ENCODE results near the gene MTR.
"Not testable (repeated sequence)": the region's sequence is repeated elsewhere in the genome, so short reads cannot be mapped to it uniquely, and the experiment has no call there.

Gene MTR

DNA sequence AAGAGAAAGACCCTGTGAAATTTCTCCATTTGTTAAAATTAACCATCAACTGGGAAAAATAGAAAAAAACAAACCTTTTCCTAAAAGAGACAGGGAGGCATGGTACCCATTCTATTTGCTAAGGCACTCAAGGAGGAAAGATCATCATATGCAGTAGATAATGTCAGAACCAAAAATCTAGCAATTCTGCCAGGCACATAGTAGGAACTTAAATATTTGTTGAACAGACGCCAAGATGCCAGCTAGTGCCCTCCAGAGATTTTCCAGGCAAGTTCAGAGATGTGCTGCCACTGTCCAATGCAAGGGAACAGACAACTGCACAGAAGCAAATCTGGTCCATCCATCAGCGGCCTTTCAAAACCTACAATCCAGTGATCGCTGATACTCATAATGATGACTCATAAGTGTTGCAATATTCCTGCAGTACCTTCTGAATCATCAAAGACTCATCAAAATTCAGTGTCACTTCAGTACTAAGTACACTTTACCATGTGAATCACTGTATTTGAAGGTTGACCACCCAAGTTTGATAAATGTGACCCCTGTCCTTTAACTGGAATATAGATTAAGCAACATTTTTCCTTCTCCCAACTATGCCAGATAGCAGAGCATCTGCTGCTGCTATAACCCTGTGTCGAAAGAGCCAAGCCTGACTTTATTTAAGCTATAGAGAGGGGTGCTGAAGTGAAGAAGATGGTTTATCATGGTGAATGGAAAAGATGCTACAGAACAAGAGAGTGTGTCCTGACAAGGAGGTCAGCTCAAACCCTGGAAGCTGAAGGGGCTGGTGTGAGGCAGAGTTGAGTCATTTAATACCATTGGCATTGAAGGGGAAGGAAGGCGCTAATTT lies 110.0 kb downstream of the MTR start:
- peak; percentile 82 for DNase-seq (ENCODE audit: low spot score)

GRCh38 chr1:236907205-236907604 lies 112.1 kb downstream of the MTR start:
- no peak for DNase-seq (ENCODE audit: low spot score)

DNA sequence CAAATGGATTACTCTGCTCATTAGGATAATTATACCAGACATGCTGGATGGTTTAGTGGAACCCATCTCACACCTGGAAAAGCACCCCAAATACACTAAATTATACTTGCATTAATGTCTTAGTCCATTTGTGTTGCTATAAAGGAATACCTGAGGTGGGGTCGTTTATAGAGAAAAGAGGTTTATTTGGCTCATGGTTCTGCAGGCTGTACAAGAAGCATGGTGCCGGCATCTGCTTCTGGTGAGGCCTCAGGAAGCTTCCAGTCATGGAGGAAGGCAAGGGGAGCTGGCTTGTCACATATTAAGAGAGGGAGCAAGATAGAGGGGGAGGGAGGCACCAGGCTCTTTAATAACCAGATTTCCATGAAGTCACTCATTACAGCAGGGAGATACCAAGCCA lies 113.6 kb downstream of the MTR start:
- no peak for DNase-seq (ENCODE audit: low spot score)

DNA sequence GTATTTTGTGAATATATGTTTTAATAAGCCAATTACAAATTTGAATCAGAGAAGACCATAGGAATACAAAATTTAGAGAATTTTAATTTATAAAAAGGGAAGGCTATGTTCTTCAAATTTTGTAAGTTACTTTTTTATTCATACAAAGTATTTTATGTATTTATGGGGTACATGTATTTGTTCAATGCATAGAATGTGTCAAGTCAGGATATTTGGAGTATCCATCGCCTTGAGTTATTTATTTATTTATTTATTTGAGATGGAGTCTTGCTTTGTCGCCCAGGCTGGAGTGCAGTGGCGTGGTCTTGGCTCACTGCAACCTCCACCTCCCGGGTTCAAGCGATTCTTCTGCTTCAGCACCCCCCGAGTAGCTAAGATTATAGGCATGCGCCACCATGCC lies 116.0 kb downstream of the MTR start:
- not testable (repeated sequence) for DNase-seq (ENCODE audit: low spot score)

DNA sequence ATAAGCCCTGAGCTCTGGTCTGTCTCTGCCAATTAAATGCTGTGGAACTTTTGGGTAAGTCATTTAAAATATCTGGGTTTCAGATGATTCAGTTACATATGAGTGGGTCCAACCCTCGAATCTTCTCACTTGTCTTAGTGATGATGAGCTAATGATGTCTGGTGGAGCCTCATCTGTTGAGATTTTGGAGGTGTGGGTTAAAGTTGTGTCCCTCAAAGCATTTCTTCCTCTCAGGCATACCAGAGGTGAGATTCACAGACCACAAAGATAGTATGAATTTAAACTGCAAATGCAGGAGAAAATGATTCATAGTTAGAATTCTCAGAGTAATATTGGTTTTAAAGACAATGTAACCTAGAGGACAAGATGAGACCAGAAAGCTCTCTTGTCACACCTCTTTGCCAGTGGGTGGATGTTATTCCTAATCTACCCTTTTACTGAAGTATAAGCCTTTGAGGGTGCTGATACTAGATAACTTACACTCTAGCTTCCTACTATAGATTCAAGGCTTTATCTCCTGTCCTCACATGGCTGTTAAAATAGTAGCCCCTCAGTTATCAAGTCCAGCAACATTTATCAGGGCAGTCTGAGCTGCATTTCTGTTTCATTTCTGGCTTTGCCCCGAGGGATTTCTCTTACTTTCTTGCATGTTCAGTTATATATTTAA lies 118.4 kb downstream of the MTR start:
- peak; percentile 33 for DNase-seq (ENCODE audit: low spot score)

DNA sequence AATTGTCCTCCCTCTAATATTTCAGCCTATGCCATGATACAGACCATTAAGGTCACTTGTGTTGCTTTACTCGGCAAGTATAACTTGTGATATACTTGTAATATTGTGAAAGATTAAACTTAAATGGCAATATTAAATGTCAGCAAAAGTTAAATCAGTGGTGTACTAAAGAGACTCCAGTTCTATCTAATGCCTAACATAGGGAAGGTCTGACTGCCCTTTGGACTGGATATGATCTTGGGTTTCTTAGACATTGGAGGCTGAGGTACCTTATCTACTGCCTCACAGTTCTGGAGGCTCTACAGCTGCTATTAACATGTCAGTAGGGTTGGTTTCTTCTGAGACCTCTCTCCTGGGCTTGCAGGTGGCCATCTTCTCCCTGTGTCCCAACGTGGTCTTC lies 119.3 kb downstream of the MTR start:
- DNase-seq (ENCODE audit: low spot score): no peak

DNA sequence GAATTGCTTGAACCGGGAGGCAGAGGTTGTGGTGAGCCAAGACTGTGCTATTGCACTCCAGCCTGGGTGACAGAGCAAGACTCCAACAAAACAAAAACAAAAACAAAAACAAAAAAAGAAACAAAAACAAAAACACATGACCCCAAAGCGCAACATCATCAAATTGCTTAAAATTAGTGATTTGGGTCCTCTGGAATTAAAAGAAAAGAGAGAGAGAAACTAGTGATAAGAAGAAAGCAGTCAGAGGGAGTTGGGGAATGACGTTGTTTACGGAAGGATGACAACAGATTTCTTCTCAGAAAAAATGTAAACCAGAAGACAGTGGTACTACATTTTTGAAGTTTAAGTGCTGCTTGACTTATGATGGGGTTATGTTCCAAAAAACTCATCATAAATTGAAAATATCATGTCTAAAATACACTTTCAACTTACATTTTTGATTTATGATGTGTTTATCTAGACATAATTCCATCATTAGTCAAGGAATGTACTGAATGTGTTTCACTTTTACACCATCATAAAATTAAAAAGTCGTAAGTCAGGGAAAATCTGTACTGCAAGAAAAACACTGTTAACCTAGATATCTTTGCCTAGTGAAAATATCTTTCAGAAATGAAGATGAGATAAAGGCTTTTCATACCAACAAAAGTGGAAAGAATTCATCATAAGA lies 121.2 kb downstream of the MTR start:
- no peak for DNase-seq (ENCODE audit: low spot score)

DNA sequence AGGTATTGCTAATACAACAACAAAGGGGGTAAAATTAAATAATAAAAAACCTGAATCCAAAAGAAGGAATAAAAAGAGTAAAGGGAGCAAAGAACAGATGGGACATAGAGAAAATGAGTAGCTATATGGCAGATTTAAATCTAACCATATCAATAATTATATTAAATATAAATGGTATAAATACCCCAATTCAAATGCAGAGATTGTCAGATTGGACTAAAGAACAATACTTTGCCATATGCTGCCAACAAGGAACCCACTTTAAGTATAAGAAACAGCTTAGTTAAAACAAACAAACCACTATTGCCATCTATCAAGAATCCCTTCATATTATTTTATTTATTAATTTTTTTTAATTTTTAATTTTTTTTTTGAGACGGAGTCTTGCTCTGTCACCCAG lies 122.4 kb downstream of the MTR start:
- DNase-seq (ENCODE audit: low spot score): no peak

- no peak for DNase-seq (ENCODE audit: low spot score)
Observed at GRCh38 chr1:236920286-236920894, 125.3 kb downstream of the MTR start.

GRCh38 chr1:236921610-236922009 lies 126.5 kb downstream of the MTR start:
- no peak for DNase-seq (ENCODE audit: low spot score)

- no peak for DNase-seq (ENCODE audit: low spot score)
Observed at GRCh38 chr1:236922190-236922589, 127.1 kb downstream of the MTR start.

DNA sequence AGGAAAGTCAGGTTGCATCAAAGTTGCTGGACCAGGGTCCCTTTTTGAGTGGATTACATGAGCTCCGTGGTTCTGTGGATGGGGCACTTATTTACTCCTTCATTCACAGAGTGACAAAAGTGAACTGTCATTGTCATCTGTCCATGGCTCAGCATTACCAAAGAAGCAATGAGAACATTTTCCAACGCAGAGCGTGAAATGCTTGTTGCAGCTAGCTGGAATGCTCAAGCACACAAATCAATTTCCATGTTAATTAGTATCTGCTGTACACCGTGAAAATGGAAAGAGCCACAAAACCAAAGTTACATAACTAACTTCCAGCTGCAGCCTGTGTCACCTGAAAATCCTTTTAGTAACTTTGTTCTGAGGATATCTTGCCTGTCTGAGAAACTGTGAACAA lies 130.3 kb downstream of the MTR start:
- DNase-seq (ENCODE audit: low spot score): no peak

GRCh38 chr1:236930503-236930902 lies 135.4 kb downstream of the MTR start:
- DNase-seq (ENCODE audit: low spot score): no peak

DNA sequence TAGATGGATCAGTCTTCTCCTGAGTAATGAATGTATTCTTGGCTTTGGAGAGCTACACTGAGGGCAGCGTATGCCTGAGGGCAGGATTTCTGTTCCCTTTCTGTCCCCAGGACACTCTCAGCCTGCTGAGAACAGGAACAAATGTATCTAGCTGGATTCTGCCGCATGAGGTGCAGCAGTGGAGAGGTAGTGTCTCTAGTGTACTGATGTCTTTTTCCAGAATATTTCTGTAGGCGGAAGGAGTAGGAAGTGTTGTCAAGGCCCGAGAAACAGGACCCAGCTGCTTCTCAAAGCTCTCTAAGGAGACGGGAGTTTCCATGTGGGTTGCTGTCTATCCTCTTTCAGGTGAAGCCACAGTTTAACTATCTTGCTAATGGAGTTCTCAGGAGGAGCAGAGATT lies 143.7 kb downstream of the MTR start:
- DNase-seq (ENCODE audit: low spot score): no peak

DNA sequence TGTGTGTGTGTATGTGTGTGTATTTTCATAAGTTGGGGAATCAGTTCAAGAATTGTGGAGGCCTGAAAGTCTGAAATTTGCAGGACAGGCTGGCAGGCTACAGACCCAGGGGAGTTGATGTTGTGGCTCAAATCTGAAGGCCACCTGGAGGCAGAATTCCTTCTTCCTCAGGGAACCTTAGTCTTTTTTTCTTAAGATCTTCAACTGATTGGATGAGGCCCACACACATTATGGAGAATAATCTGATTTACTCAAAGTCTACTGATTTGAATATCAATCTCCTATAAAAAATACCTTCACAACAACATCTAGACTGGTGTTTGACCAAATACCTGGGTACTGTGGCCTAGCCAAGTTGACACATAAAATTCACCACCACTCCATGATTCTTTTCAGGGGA lies 147.3 kb downstream of the MTR start:
- no peak for DNase-seq (ENCODE audit: low spot score)

DNA sequence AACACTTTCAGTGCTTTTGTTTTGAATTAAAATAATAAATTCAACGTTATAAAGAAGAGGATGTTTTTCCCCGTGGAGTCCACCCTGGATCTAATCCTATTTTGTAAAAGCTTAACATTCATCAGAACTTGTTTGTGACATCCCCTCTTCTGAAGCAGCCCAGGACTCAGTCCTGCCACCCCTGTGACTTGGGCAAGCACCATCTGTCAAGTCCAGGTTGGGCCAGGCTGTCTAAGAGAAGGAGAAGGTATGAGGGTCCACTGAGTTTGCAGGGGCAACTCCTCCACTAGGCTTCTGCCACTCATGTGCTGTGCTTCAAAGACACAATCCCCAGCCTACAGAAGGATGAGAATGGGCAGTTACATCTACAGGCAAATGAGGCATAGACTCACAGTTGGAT lies 149.5 kb downstream of the MTR start:
- no peak for DNase-seq (ENCODE audit: low spot score)

DNA sequence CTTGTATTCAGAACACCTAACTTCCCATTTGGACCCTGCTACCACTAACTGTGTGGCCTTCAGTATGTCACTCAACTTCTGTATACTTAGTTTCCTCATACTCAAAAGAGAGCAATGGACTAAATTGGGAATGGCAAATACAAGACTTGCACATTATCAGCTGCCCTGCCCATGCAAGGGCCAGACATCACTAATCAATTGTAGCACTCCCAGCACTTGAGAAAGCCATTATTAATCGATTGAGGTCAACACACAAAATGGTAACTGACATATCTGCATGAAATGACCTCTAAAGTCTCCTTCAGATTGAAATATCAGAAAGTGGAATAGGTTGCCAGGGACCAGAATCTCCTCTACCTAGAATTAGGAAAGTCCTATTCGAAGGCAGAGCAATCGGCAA lies 149.9 kb downstream of the MTR start:
- no peak for DNase-seq (ENCODE audit: low spot score)

DNA sequence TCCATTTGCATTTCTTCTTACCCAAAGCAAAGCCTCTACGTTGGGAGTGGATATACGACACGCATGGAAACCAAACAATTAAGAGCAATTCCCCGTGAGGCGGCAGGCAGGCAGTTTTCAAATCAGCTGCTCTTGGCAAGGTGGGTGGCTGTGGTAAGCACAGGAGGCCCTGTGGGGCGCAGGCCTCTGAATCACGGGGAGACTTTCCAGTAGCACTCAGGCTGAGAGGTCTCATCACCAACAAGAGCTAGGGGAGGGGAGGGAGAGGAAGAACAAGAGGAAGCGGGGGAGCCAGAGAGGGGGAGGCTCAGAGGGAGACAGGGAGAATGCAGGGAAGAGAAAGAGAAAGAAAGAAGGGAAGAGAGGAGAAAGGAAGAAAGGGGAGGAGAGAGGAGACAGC lies 152.7 kb downstream of the MTR start:
- no peak for DNase-seq (ENCODE audit: low spot score)

DNA sequence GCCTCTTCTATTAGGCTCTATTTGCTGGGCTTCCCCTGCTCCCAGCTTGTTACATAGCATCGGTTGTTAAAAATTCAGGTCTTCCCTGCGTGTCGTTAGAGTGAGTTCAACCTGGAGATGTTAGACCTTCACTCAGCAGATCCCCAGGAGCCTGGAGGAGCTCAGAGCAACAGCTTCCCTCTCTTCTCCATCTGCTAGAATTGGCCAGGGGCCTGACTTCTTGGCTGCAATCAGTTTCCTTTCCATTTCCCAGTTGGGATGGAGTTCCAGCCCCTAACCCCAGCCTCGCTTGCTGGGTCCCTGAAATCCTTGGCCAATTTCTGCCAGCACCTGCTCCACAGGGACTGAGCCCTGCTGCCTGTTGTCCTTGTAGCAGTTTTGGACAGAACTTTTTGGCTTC lies 153.3 kb downstream of the MTR start:
- DNase-seq (ENCODE audit: low spot score): no peak

DNA sequence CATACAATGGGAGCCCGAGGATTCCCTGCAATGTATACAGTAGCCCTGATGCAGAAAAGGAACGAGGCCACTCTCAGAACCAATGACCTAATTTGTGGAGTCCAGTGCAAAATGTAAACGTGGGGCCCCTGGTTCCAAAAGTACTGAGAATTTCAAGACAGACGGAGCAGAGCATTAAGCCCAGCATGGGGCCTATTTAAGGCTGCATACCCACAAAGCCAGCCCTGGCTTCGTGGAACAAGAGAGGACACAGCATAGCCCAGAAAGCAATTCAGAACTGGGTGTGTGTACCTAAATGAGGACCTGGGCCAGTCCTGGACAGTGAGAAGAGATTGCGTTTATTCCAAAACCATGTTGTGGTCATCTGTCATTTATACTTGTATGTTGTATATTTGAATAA lies 153.9 kb downstream of the MTR start:
- no peak for DNase-seq (ENCODE audit: low spot score)

- no peak for DNase-seq (ENCODE audit: low spot score)
Observed at GRCh38 chr1:236950365-236950764, 155.3 kb downstream of the MTR start.

- no peak for DNase-seq (ENCODE audit: low spot score)
Observed at GRCh38 chr1:236951672-236952071, 156.6 kb downstream of the MTR start.

Measured in AG08395 (cell line).